ENCODE data around the gene GPR12. TPM values are rescaled to one million over a fixed set of nuclear protein-coding genes. Genes with fewer than 3 reads are reported as not detected.

Gene GPR12, protein sequence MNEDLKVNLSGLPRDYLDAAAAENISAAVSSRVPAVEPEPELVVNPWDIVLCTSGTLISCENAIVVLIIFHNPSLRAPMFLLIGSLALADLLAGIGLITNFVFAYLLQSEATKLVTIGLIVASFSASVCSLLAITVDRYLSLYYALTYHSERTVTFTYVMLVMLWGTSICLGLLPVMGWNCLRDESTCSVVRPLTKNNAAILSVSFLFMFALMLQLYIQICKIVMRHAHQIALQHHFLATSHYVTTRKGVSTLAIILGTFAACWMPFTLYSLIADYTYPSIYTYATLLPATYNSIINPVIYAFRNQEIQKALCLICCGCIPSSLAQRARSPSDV
- not detected in 2 replicates for total RNA-seq (2014; rRNA removed; shearing (Covaris generic))

DNA sequence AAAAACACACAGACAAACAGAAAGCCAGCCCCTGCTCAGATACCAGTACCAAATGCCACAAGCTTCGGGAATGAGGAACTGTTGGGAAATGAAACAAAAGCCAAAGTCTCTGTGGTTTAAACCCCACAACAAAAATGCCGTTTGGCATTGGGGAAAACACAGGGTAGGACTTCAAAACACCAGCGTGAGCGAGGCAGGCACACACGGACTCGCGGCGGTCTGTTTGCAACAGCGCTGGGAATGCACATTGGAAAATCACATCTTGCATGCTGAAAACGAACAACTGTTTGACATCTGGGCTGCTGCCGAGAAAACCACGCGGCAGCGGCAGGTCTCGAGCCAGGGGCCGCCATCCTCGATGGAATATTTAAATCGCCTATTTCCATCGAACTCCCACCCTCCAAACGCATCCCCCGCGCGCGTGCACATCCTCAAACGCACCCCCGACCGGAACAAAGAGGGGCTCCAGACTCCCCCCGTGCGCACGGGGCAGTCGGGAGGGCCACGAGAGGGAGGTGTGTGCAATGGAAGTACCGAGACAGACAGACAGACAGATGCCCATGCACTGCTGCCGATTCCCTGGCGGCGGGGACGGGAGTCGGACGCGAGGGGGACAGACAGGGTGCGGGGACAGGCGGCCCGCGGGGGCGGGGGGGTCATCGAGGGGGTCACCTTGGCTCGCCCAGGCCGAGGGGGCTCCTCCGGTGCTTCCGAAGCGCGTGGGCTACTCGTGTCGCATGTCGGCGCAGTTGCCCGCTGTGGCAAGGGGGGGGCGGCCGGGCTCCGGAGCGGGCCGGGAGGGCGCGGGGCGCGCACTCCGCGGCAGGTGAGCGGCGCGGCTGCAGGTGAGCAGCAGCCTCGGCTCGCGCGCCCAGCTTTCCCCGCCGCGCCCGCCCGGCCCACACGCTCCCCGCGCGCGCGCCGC, at the start of gene GPR12:
GPR12 (minus strand) TSS at position 880 of the 925 bp plus-strand sequence. CDS start 959 bp downstream, outside the sequence.
- DNase-seq (ENCODE audit: low spot score) = no peak

DNA sequence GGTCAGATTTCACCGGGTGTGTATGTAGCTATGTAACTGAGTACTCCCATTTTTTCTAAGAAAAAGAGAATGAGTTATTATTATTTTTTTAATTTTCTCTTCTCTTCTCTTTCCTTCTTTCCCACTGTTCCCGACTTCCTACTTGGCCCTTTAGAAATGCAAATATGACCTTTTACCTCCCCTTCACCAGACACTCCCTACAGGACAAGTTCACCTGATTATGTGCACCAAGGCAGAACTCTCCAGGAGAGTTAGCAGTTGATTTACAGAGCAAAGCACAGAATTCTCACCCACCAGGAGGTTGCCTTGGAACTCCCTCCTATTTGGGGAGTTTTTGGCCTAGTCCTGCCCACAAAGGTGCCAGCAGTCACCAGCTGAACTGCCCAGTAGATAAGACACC, 49.5 kb upstream of the GPR12 start:
- no peak for DNase-seq (ENCODE audit: low spot score)

DNA sequence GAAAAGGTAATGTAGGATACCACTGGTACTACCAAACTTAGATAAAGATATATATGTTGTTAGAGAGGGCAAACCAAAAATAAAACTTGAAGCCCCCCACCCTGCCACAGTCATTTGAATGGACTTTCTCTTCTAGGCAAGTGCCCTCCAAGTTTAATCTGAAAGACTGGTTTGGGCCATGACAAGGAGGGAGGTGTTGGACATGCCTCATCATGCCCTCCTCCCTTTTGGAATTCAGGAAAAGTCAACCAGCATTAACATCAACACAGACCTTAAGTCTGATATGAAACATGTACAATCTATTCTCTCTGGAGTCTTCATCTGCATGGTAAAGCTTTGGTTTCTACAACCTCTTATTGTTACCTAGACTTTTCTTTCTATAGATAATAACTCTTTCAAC, 46.3 kb upstream of the GPR12 start:
- no peak for DNase-seq (ENCODE audit: low spot score)

DNA sequence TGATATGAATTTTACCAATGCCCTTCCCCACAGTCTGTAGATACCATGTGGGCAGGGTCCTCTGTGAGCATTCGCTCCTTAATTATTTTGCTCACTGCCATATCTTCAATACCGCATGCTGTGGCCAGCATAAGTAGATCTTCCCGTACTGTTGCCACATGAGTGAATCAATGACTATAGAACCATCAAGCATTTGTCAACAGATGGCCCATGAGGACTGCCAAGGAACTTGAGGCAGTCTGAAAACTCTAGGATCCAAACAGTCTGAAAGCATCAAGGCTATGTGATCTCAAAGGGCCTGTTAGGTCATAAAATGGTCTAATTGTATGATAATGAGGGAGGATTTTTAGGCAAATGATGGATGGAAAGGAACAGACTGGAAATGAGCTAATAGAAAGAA, 27.4 kb upstream of the GPR12 start:
- no peak for DNase-seq (ENCODE audit: low spot score)

DNA sequence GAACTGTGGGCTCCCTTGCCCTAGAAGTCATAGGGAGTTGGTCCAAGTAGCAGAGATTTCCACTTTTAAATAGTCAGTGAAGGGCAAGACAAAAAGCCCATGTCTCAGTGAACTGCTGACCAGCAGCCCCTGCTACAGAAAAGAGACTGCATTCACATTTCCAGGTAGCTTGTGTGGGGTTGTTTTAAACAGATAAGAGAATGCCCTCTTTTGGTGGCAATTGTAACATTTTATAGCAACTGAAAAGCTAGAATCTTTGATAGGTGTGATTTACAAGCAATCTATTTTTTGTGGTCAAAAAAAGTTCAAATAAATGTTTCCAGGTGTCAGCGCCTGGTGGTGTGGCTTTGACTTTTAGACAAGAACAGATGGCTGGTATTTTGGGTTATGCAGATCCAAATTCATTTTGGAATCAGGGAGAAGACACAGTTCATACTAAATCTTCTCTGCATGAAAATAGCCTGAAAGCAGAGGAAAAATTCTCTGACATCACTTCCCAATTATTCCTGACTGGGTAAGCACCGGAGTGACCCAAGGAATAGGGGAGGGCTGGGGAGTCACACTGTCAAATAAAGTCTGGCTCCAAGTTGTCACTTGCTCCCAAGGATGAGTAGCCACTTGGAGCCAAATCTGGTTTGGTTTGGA, 26.2 kb upstream of the GPR12 start:
- DNase-seq (ENCODE audit: low spot score) = no peak

DNA sequence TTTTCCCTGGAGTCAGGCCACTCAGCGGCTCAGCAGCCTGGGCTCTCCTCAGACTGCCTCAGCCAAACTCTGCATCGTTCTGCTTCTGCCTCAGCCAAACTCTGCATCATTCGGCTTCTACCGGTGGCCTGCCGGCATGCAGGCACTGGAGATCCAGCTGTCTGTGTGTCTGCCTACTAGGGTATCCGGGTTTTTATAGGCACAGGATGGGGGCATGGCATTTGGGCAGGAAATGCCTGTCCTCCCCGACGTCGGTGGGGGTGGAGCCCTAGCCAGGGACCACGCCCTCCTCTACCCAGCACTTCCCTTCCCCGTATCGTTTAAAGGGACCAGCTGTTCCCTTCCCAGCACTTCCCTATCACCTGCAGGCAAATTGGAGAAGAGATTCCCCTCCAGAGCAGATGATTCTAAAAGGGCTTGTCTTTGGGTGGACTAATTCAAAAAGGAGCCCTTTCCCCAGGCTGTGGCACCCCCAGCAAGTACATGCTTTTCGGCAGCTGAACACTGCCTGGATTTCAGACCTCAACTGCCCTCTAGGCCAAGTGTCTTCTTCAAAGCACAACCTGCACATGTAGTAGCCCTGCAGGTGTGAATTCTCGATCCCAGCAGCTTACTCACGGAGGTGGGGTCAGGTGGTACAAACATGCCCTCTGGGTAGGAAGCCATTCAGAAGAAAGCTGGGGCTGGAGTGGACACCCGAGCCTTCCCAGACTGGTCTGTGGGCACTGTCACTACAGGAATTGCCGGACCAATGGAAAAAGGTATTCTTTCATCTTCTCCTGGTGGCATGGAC, 25.4 kb upstream of the GPR12 start:
- DNase-seq (ENCODE audit: low spot score) = no peak

DNA sequence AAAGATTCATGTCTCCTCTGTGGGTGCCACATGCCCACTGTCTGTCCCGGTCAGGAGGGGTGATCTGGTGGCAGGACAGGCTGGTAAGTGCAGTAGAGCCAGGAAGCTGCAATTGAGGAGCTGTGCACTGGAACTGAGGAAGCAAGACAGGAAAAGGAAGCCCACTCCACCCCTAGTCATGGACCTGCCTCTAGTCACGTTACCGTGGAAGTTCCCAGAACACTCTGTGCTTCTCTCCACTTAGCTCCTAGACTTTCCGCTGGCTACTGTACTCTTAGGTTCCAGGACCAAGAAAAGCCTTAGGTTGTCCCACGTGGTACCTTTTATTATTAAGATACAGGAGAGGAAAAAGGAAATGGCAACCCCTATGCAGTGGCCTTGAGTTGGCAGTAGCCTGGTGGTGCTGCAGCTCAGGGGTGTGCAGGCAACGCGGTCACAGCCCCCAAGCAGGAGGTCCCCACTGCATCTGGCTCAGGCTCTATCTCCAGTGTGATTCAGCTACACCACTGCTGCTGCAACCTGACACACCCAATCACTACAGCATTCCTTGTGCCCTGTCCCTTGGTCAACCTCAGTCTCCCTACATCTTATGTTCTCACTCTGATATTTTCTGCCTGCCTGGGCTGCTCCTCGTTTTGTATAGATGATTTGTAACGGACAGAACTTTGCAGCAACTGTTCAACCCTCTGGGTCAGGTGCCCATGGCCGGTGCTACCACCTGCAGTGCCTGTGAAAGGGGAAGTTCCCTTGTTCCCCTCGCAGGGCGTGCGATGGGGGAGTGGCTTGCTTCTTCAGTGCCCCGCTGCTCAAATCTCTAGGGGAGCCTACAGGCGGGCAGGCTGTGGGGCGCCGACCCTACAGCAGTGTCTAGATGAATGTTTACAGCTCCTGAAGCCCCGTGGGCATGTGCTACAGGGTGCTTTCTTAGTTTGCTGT, 24.4 kb upstream of the GPR12 start:
- no peak for DNase-seq (ENCODE audit: low spot score)

DNA sequence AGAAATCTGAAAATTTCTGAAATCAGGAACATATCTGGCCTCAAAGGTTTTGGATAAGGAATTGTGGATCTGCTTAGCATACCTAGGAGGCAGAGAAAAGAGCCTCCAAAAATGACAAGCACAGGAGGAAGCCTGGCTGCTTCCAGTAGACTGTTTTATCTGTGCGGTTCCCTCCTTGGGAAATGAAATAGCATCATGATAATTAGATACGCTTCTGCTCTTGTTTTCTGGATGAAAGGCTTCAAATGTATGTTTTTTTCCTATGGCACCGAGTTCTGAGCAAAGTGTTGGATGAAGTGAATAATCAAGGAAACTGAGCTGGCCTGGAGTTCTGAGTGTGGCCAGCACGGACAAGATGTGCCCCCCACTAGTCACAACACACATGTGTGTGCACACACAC, 19.8 kb upstream of the GPR12 start:
- DNase-seq (ENCODE audit: low spot score) = no peak

DNA sequence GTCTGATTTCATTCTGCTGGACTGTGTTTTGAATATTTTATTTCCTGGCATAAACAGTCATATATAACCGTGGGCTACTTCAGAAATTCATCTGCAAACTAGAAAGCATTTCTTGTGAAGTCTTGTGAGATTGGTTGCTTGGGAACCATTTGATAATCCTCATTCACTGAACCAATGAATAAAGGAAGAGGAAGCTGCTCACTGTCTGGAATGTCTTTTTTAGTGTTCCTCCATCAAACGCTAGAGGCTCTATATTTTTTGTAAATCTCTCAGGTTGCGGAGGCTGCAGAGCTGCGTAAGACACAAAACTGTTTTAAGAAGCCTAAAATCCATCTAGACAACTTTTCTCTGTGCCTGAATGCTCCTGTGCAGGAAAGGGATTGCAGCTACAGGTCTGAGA, 18.7 kb upstream of the GPR12 start:
- DNase-seq (ENCODE audit: low spot score) = no peak

DNA sequence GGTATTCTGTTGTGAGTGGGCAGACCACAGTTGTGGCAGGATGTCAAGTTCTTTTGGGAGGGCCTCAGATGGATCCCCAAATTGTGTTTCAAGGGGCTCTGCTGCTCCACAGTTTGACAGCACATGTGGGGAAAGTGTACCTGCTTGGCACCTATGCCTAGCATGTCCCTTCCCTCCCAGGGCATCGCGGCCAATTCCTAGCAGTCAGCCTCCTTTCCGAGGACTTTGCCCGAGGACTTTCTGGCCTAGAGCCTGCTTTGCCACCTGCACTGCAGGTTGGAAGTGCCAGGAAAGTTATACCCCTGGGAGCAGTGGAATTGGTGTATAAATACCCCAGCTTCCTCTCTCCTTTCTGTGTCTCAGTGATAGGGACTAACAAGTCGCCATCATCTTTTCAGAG, 11.9 kb upstream of the GPR12 start:
- DNase-seq (ENCODE audit: low spot score) = no peak

DNA sequence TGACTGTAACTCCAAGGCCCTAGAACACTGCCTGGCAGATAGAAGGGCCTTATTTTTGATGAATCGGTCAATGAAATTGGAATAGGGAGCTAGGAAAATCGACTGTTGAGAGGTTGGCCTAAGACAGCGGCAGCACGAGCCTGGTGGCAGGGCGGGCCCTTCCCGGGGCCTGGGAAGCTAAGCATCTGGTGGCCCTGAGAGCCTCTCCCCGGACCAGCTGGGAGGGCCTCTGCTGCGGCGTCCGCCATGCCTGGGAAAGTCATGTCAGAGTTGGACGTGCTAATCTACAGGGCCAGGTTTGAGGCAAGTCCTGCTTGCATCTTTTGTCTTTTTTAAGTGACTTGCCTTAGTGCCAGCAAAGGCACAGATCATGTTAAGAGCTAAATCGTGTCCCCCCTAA, 11.2 kb upstream of the GPR12 start:
- DNase-seq (ENCODE audit: low spot score) = no peak

DNA sequence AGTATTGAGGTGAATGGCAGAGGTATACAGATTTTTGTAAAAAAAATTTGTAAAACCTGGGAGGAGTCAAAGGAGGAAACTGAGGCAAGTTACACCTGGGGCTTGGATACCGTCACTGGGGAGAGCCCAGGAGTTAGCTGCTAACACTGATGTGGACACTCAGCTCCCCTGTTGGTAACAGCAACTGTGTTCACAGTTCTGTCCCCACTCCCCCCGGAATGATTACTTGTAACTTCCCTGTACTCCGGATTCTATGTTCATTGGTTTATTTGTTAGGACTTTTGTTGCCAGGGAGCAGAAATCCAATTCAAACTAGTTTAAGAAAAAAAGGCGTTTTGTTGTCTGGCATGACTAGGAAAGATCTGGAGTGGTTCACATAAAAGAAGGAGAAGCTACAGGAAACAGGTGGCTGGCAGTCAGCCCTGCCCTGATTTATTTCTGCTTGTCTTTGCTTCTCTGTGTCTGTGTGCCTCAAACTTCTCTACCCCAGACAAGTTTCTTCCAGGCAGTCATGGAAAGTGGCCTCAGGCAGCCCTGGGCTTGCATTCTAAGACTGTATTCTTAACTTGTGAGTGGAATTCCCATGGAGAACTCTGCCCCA, 2.3 kb upstream of the GPR12 start:
- no peak for DNase-seq (ENCODE audit: low spot score)

DNA sequence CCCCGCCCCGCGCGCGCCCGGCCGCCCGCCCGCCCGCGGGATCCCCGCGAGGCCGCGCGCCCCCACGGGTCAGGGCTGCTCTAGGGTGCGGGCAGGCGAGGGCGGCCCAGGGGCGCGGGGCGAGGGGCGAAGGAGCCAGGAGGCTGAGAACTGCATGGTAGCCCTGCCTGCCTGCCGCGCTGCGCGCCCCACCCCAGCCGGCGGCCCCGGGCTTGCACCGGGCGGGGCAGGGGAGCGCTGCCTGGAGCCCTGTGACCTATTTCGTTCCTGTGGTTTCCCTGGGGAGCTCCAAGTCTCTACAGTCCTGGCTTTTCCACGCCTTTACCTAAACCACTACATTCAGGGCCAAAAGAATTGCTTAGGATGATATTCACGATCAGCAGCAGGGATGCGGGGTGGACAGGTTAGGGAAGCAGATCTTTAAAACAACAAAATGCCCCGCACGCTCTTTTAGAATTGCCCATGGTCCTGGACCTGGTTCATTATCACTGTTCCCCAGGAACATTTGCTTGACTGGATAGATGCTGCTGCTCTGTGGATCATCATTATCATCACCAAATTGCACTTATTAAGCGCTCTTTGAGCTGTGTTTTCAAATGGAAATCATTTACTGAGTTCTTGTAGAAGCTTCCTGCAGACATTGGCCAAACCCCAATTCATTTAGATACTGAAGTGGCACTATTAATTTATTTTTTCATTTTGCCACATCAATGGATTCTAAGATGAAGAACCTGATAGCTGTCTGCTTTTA, 421 bp upstream of the GPR12 start:
- DNase-seq (ENCODE audit: low spot score) = no peak

DNA sequence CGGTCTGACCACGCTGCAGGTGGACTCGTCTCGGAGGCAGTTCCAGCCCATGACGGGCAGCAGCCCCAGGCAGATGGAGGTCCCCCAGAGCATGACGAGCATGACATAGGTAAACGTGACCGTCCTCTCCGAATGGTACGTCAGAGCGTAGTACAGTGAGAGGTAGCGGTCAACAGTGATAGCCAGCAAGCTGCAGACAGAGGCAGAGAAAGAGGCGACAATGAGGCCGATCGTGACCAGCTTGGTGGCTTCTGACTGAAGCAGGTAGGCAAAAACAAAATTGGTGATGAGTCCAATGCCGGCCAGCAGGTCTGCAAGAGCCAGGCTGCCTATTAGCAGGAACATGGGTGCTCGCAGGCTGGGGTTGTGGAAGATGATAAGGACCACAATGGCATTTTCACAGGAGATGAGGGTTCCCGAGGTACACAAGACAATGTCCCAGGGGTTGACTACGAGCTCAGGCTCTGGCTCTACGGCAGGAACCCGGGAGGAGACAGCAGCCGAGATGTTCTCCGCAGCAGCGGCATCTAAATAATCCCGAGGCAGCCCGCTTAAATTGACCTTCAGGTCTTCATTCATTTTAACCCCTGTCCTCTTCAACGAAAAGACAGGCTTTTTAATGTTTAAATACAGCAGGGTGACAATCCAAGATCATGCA, 1.2 kb downstream of the GPR12 start:
- DNase-seq (ENCODE audit: low spot score) = no peak

DNA sequence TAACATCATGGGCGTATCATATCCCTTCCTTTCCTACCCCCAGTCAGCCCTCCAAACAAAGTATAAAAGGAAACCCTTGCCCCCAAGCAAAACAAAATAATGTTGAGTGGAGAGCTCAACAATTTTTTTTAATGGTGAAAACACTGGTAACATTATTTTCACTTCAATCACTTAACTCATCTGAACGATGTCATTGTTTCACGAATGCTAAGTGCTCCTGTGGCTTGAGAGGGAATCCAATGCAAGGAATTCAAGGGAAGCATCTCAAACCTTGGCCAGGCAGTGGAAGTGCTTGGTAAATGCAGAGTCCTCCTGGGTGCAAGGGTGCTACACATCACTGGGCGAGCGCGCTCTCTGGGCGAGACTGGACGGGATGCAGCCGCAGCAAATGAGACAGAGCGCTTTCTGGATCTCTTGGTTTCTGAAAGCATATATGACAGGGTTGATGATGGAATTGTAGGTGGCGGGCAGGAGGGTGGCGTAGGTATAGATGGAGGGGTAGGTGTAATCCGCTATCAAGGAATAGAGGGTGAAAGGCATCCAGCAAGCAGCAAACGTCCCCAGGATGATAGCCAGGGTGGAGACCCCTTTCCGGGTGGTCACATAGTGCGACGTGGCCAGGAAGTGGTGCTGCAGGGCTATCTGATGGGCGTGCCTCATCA, 2.0 kb downstream of the GPR12 start:
- DNase-seq (ENCODE audit: low spot score) = no peak

DNA sequence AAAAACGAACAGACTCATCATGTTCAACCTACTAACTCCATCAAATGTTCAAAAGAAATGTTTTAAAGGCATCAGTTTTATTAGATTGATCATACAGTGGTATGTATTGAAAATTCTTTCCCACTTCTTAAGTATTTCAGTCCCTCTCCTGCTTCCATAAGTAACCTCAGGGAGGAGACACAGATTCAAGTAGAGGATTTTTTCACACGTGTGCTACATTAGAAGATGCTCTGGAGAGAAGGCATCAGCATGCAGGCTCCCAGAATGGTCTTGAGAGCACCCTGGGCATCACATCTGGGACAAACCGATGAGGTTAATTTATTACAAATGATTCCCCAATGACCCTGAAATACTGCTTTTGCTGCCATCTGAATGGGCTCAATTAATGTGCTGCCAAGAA, 3.6 kb downstream of the GPR12 start:
- no peak for DNase-seq (ENCODE audit: low spot score)

DNA sequence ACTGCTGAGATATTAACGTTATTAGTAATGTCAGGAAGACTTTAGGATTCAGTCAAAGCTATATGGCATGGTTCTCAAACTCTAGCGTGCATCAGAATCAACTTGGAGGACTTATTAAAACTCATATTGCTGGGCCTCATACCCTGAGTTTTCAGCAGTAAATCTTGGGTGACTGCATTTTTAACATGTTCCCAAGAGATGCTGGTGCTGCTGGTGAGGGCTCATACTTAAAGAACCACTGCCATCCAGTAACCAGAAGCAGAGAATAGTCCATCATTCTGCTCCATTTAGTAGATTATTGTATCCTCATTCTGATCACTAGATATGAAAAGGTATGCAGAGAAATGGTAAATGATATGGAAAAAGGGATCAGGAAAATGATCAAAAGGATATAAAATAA, 7.9 kb downstream of the GPR12 start:
- no peak for DNase-seq (ENCODE audit: low spot score)

DNA sequence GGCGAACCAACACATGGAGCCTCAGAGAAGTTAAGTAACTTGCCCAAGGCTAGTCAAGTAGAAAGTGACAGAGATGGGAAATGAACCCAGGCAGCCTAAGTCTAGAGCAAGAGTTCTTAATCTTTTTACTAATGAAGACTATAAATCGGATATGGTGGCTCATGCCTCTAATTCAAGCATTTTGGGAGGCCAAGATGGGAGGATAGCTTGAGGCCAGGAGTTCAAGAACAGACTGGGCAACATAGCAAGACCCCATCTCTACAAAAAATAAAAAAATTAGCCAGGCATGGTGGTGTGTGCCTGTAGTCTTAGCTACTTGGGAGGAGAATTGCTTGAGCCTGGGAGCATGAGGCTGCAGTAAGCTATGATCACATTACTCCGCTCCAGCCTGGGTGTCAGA, 10.7 kb downstream of the GPR12 start:
- DNase-seq (ENCODE audit: low spot score) = no peak
